Measurements from ENCODE around the gene TCF25.

Gene TCF25

GRCh38 chr16:89949756-89950155 is 76.4 kb downstream of the TCF25 start:
- no peak for DNase-seq

- DNase-seq: no peak
These were observed 78.1 kb downstream of the TCF25 start for GRCh38 chr16:89951509-89951908.

GRCh38 chr16:89952049-89952448 is 78.7 kb downstream of the TCF25 start:
- DNase-seq: no peak

- DNase-seq: no peak
These were observed 79.2 kb downstream of the TCF25 start for GRCh38 chr16:89952551-89952950.

- DNase-seq: no peak
These were observed 80.4 kb downstream of the TCF25 start for GRCh38 chr16:89953671-89954406.

GRCh38 chr16:89954462-89954861 is 81.1 kb downstream of the TCF25 start:
- DNase-seq: no peak

- DNase-seq: no peak
These were observed 81.8 kb downstream of the TCF25 start for GRCh38 chr16:89955001-89955685.

- no peak for DNase-seq
These were observed 83.3 kb downstream of the TCF25 start for GRCh38 chr16:89956505-89957215.

- DNase-seq: no peak
These were observed 83.9 kb downstream of the TCF25 start for GRCh38 chr16:89957216-89957785.

- DNase-seq: peak; percentile 31
These were observed 84.7 kb downstream of the TCF25 start for GRCh38 chr16:89958068-89958467.

GRCh38 chr16:89958596-89958995 is 85.2 kb downstream of the TCF25 start:
- no peak for DNase-seq

- DNase-seq: no peak
These were observed 87.6 kb downstream of the TCF25 start for GRCh38 chr16:89960966-89961365.

Data from EL (cell line).